ENCODE results near the gene NAA25. TPM values are rescaled to one million over a fixed set of nuclear protein-coding genes. Genes with fewer than 3 reads are reported as not detected.
"Not testable (repeated sequence)": the region's sequence is repeated elsewhere in the genome, so short reads cannot be mapped to it uniquely, and the experiment has no call there.

Gene NAA25
- polyA plus RNA-seq, 1 donor from 2014 or later = 30.7 TPM

GRCh38 chr12:112110787-112111662 lies 2.4 kb upstream of the NAA25 start:
- not testable (repeated sequence) for H3K9me3 ChIP-seq (ENCODE audit: low read length); H3K36me3 ChIP-seq (ENCODE audit: insufficient read depth, low read length); H3F3A ChIP-seq (ENCODE audit: insufficient read depth, low read length, poor library complexity, severe bottlenecking); H3K27me3 ChIP-seq (ENCODE audit: insufficient read depth, low read depth, low read length); H3K9me2 ChIP-seq (ENCODE audit: insufficient read depth, low read length); H3K4me2 ChIP-seq (ENCODE audit: low read length); H3K9ac ChIP-seq (ENCODE audit: low read length); H3K27ac ChIP-seq (ENCODE audit: low read length); H4K20me1 ChIP-seq (ENCODE audit: insufficient read depth); H2AFZ ChIP-seq (ENCODE audit: low read depth, low read length); H3K4me3 ChIP-seq (ENCODE audit: low read length)
- H3K79me2 ChIP-seq (replicated peaks; ENCODE audit: insufficient read depth, low read length) = peaks cover 27% of the 10 kb centered on the region

GRCh38 chr12:112107306-112108201 lies 1.0 kb downstream of the NAA25 start:
- peak overlapping the region; percentile 53 for H3K4me2 ChIP-seq (ENCODE audit: low read length)
- H3K9me2 ChIP-seq (ENCODE audit: insufficient read depth, low read length) = no peaks in the 10 kb centered on the region
- TF ChIP-seq EP300 (conservative IDR thresholded peaks at IDR 0.05; ENCODE audit: poor library complexity, severe bottlenecking) = no peak
- peak overlapping the region; percentile 86 for H3K9ac ChIP-seq (ENCODE audit: low read length)
- no peaks in the 10 kb centered on the region for H3F3A ChIP-seq (ENCODE audit: insufficient read depth, low read length, poor library complexity, severe bottlenecking)
- H3K79me2 ChIP-seq (replicated peaks; ENCODE audit: insufficient read depth, low read length) = peaks cover 51% of the 10 kb centered on the region
- H3K4me3 ChIP-seq (ENCODE audit: low read length) = peak overlapping the region; percentile 95
- H3K27me3 ChIP-seq (ENCODE audit: insufficient read depth, low read depth, low read length) = no peaks in the 10 kb centered on the region
- no peaks in the 10 kb centered on the region for H4K20me1 ChIP-seq (ENCODE audit: insufficient read depth)
- no peaks in the 10 kb centered on the region for H3K9me3 ChIP-seq (ENCODE audit: low read length)
- no peaks in the 10 kb centered on the region for H3K36me3 ChIP-seq (ENCODE audit: insufficient read depth, low read length)
- H3K27ac ChIP-seq (ENCODE audit: low read length) = peak overlapping the region; percentile 63
- peak overlapping the region; percentile 73 for H2AFZ ChIP-seq (ENCODE audit: low read depth, low read length)

- Histone ChIP-seq H3F3A (ENCODE audit: insufficient read depth, low read length, poor library complexity, severe bottlenecking) (no peaks in the 10 kb centered on the region), H3K36me3 (ENCODE audit: insufficient read depth, low read length) (no peaks in the 10 kb centered on the region), H4K20me1 (ENCODE audit: insufficient read depth) (no peaks in the 10 kb centered on the region), H3K9ac (ENCODE audit: low read length) (no peak overlapping the region), H3K27me3 (ENCODE audit: insufficient read depth, low read depth, low read length) (no peaks in the 10 kb centered on the region), H3K27ac (ENCODE audit: low read length) (no peak overlapping the region), H3K4me2 (ENCODE audit: low read length) (no peak overlapping the region), H3K4me3 (ENCODE audit: low read length) (no peak overlapping the region), H3K9me2 (ENCODE audit: insufficient read depth, low read length) (no peaks in the 10 kb centered on the region), H3K9me3 (ENCODE audit: low read length) (no peaks in the 10 kb centered on the region), H3K79me2 (replicated peaks; ENCODE audit: insufficient read depth, low read length) (peaks cover 57% of the 10 kb centered on the region), H2AFZ (ENCODE audit: low read depth, low read length) (no peak overlapping the region)
- TF ChIP-seq EZH2 (IDR thresholded peaks at IDR 0.05; ENCODE audit: borderline replicate concordance, insufficient read depth, low read length, poor library complexity, severe bottlenecking) (no peak), REST (IDR thresholded peaks at IDR 0.05; ENCODE audit: borderline replicate concordance) (no peak), RAD21 (conservative IDR thresholded peaks at IDR 0.05) (no peak), SMC3 (conservative IDR thresholded peaks at IDR 0.05; ENCODE audit: poor library complexity) (no peak), TAF1 (IDR thresholded peaks at IDR 0.05; ENCODE audit: low read depth) (no peak), EP300 (conservative IDR thresholded peaks at IDR 0.05; ENCODE audit: poor library complexity, severe bottlenecking) (no peak), MXI1 (conservative IDR thresholded peaks at IDR 0.05; ENCODE audit: poor library complexity, severe bottlenecking) (no peak), CTCF (IDR thresholded peaks at IDR 0.05; ENCODE audit: poor library complexity, severe bottlenecking) (no peak), POLR2AphosphoS5 (IDR thresholded peaks at IDR 0.05) (no peak)
Observed at GRCh38 chr12:112105891-112106290, 2.7 kb downstream of the NAA25 start.
